Upper lobe of left lung (tissue), 6 donors: ENCODE data around the gene KIF3B. TPM values are rescaled to one million over a fixed set of nuclear protein-coding genes. Genes with fewer than 3 reads are reported as not detected.
"Not testable (repeated sequence)": the region's sequence is repeated elsewhere in the genome, so short reads cannot be mapped to it uniquely, and the experiment has no call there.

Source experiments
- ATAC-seq, 2 donors: fragments of 200-7000 bp; cut with Tn5 transposase; one replicate each; pipeline ENCODE4 v1.9.1; 2022; ENCODE audit warnings: mild to moderate bottlenecking in 2 of 2, moderate library complexity in 2 of 2; ENCODE audit not compliant: low FRiP score in 2 of 2
- DNase-seq, 2 donors: peaks; one replicate each; pipeline ENCODE4 v3.0.0-alpha.2; 2019 to 2020
- H3K27ac ChIP-seq, 4 donors: fragments of 200-600 bp; sonication (generic); one replicate each; pipeline ENCODE4 v1.5.1; 2016 to 2019
- H3K27me3 ChIP-seq, 4 donors: fragments of 200-600 bp; sonication (generic); one replicate each; pipeline ENCODE4 v1.5.1; 2017 to 2019
- H3K36me3 ChIP-seq, 4 donors: fragments of 200-600 bp; sonication (generic); one replicate each; pipeline ENCODE4 v1.5.1; 2016 to 2019
- H3K4me1 ChIP-seq, 4 donors: fragments of 200-600 bp; sonication (generic); one replicate each; pipeline ENCODE4 v1.5.1; 2018 to 2019
- H3K4me3 ChIP-seq, 4 donors: fragments of 200-600 bp; sonication (generic); one replicate each; pipeline ENCODE4 v1.5.1; 2017 to 2019; ENCODE audit warnings: mild to moderate bottlenecking in 2 of 4, moderate library complexity in 1 of 4
- H3K9me3 ChIP-seq, 4 donors: fragments of 200-600 bp; sonication (generic); one replicate each; pipeline ENCODE4 v1.5.1; 2018 to 2019
- EP300 ChIP-seq, 4 donors: sonication (generic); formaldehyde crosslinking; IDR thresholded peaks; one replicate each; pipeline ENCODE4 v1.5.1; 2017; ENCODE audit warnings: antibody characterized with exemption in 4 of 4, control low read depth in 2 of 4
- POLR2A ChIP-seq, 4 donors: fragments of 450-650 bp; IDR thresholded peaks; one replicate each; pipeline ENCODE4 v1.5.1; 2016 to 2017; ENCODE audit warnings: antibody characterized with exemption in 4 of 4, mild to moderate bottlenecking in 2 of 4
- POLR2AphosphoS5 ChIP-seq, 2 donors: sonication (generic); formaldehyde crosslinking; IDR thresholded peaks; one replicate each; pipeline ENCODE4 v1.5.1; 2017; ENCODE audit warnings: antibody characterized with exemption in 2 of 2
- WGBS, 2 donors: methylation state at CpG; one replicate each; pipeline ENCODE4 v1.1.5; 2017 to 2018; 5-methylcytosine and 5-hydroxymethylcytosine counted together
- total RNA-seq, 6 donors: library from RNA; depleted of rRNA in 4 of 6; stranded (reverse); fragments of >200 nt in 4 of 6; gene quantifications; one replicate each; pipeline versions ENCODE4 v1.1.0 to v1.2.1, GENCODE V29; 2016 to 2021
- TF ChIP-seq, protein P1 (sequence below), 6 experiments: fragments of 450-650 bp in 4 of 6; fragments of 200-600 bp in 2 of 6; sonication (generic) in 2 of 6; IDR thresholded peaks; one replicate each; pipeline ENCODE4 v1.5.1; 2016 to 2019; ENCODE audit warnings: antibody characterized with exemption in 6 of 6
- donor health status: DM: no; HTN: no; CAD: no; lungs with moderate emphysema.
- donor health status: DM: no; HTN: yes; CAD: no; lungs with severe emphysema.

The KIF3B gene
- total RNA-seq, 6 donors from 2014 or later = 14.7 to 37.5 (median 26.7) TPM

- H3K4me1 ChIP-seq = peaks cover 8 to 18% (median 12%) of the 10 kb centered on the region in 4 donors
- H3K36me3 ChIP-seq = peaks cover 0 to 8% (median 0%) of the 10 kb centered on the region in 4 donors
- H3K27me3 ChIP-seq = no peaks in the 10 kb centered on the region
- peak in 2 of 4 donors; percentile 76 to 91 for TF ChIP-seq EP300 (IDR thresholded peaks at IDR 0.05)
- TF ChIP-seq POLR2AphosphoS5 (IDR thresholded peaks at IDR 0.05) = peak; percentile 37 to 79
- TF ChIP-seq, protein P1, sequence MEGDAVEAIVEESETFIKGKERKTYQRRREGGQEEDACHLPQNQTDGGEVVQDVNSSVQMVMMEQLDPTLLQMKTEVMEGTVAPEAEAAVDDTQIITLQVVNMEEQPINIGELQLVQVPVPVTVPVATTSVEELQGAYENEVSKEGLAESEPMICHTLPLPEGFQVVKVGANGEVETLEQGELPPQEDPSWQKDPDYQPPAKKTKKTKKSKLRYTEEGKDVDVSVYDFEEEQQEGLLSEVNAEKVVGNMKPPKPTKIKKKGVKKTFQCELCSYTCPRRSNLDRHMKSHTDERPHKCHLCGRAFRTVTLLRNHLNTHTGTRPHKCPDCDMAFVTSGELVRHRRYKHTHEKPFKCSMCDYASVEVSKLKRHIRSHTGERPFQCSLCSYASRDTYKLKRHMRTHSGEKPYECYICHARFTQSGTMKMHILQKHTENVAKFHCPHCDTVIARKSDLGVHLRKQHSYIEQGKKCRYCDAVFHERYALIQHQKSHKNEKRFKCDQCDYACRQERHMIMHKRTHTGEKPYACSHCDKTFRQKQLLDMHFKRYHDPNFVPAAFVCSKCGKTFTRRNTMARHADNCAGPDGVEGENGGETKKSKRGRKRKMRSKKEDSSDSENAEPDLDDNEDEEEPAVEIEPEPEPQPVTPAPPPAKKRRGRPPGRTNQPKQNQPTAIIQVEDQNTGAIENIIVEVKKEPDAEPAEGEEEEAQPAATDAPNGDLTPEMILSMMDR (IDR thresholded peaks at IDR 0.05) = no peak
- no peak for TF ChIP-seq POLR2A (IDR thresholded peaks at IDR 0.05)
- no peak for DNase-seq
- ATAC-seq = peak in 1 of 2 donors; percentile 89
- H3K27ac ChIP-seq = peak overlapping the region in 3 of 4 donors; percentile 23 to 71 (median 67)
- H3K4me3 ChIP-seq = no peak overlapping the region
- WGBS, 2 donors = 54 to 58% methylated on average over 4 of the region's 4 CpGs
- H3K9me3 ChIP-seq = no peaks in the 10 kb centered on the region
Measured at GRCh38 chr20:32285621-32286371, 8.3 kb downstream of the KIF3B start.

DNA sequence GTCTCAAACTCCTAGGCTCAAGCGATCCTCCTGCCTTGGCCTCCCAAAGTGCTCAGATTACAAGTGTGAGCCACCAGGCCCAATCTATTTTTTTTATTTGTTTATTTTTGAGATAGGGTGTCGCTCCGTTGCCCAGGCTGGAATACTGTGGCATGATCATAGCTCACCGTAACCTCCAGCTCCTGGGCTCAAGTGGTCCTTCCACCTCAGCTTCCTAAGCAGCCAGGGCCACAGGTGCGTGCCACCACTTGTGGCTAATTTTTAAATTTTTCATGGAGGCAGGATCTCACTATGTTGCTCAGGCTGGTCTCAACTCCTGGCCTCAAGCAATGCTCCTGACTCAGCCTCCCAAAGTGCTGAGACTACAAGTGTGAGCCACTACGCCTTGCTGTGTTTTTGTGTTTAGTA, 9.8 kb downstream of the KIF3B start:
- Histone ChIP-seq H3K27me3 (no peaks in the 10 kb centered on the region), H3K36me3 (peaks cover 0 to 8% (median 0%) of the 10 kb centered on the region in 4 donors), H3K4me1 (peaks cover 8 to 18% (median 12%) of the 10 kb centered on the region in 4 donors), H3K4me3 (no peak overlapping the region), H3K9me3 (no peaks in the 10 kb centered on the region), H3K27ac (peak overlapping the region in 1 of 4 donors; percentile 22)
- DNase-seq (no peak), ATAC-seq (no peak)
- 97% methylated on average over 6 of the region's 6 CpGs for WGBS, 2 donors
- TF ChIP-seq, protein P1 (IDR thresholded peaks at IDR 0.05) = no peak
- TF ChIP-seq POLR2AphosphoS5 (IDR thresholded peaks at IDR 0.05) (no peak), EP300 (IDR thresholded peaks at IDR 0.05) (no peak), POLR2A (IDR thresholded peaks at IDR 0.05) (no peak)

DNA sequence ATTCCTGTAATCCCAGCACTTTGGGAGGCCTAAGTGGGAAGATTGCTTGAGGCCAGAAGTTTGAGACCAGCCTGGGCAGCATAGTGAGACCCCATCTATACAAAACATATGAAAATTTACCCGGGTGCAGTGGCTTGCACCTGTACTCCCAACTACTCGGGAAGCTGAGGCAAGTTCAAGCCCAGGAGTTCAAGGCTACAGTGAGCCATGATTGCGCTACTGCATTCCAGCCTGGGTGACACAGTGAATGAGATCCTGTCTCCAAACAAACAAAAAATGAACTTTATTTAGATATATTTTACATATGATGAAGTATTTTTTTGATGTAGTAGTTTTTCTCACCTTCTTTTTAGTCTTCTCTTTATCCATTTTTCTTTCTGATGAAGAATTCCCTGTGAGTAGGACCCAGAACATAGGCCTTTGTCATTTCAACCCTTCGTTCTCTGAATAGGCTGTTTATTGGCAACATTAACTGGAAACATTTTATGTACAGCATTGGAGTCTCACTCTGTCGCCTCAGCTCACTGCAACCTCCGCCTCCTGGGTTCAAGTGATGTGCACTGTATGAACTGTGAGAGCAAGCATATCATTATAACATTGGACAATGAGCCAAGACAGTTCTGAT, 10.9 kb downstream of the KIF3B start:
- H3K4me1 ChIP-seq = peaks cover 8 to 18% (median 12%) of the 10 kb centered on the region in 4 donors
- H3K27ac ChIP-seq = no peak overlapping the region
- H3K9me3 ChIP-seq = no peaks in the 10 kb centered on the region
- no peak for TF ChIP-seq POLR2AphosphoS5 (IDR thresholded peaks at IDR 0.05)
- no peak for TF ChIP-seq EP300 (IDR thresholded peaks at IDR 0.05)
- TF ChIP-seq POLR2A (IDR thresholded peaks at IDR 0.05) = no peak
- TF ChIP-seq, protein P1 (IDR thresholded peaks at IDR 0.05) = no peak
- H3K36me3 ChIP-seq = peaks cover 0 to 8% (median 0%) of the 10 kb centered on the region in 4 donors
- H3K27me3 ChIP-seq = no peaks in the 10 kb centered on the region
- no peak for DNase-seq
- WGBS, 2 donors = 78 to 95% methylated on average over 6 of the region's 6 CpGs
- H3K4me3 ChIP-seq = no peak overlapping the region
- no peak for ATAC-seq

DNA sequence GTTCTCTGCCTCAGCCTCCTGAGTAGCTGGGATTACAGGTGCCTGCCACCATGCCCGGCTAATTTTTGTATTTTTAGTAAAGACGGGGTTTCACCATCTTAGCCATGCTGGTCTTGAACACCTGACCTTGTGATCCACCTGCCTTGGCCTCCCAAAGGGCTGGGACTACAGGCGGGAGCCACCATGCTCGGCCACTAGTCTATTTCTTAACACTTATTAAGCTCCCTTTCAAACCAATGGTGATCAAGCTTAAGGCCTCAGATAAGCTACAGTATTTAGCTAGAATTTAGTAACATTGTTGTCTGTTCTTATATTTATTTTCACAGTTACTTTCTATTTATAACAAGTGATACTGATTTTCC, 11.8 kb downstream of the KIF3B start:
- 96 to 97% methylated on average over 4 of the region's 4 CpGs for WGBS, 2 donors
- DNase-seq, H3K36me3 ChIP-seq, H3K27ac ChIP-seq, H3K9me3 ChIP-seq, H3K27me3 ChIP-seq, H3K4me3 ChIP-seq, ATAC-seq: not testable (repeated sequence)
- H3K4me1 ChIP-seq = peaks cover 8 to 18% (median 12%) of the 10 kb centered on the region in 4 donors

- WGBS, 2 donors = 84 to 92% methylated on average over 15 of the region's 15 CpGs
- H3K4me1 ChIP-seq = peaks cover 8 to 18% (median 12%) of the 10 kb centered on the region in 4 donors
- H3K36me3 ChIP-seq = peaks cover 0 to 8% (median 0%) of the 10 kb centered on the region in 4 donors
- no peak for ATAC-seq
- DNase-seq = no peak
- no peak overlapping the region for H3K4me3 ChIP-seq
- no peaks in the 10 kb centered on the region for H3K27me3 ChIP-seq
- TF ChIP-seq POLR2AphosphoS5 (IDR thresholded peaks at IDR 0.05) (no peak), EP300 (IDR thresholded peaks at IDR 0.05) (no peak)
- TF ChIP-seq, protein P1 (IDR thresholded peaks at IDR 0.05) = no peak
- no peaks in the 10 kb centered on the region for H3K9me3 ChIP-seq
- H3K27ac ChIP-seq = no peak overlapping the region
Measured at GRCh38 chr20:32289661-32290431, 12.4 kb downstream of the KIF3B start.
